ENCODE results near the gene ZFAND4.

DNA sequence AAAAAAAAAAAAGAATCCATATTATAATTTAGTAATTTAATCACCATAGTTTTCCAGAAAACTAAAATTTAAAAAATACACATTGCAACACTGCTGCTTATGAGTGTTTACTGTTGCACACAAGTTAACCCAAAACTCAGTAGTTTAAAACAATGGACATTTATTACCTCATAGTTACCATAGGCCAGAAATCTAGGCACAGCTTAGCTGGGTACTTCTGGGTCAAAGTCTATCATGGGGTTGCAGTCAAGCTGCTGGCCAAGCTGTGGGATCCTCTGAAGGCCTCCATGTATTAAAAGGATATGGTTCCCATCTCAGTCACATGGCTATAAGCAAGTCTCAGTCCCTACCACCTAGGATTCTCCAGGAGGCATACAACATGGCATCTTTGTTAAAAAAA lies 83.6 kb downstream of the ZFAND4 start:
- TF ChIP-seq CTCF (IDR thresholded peaks at IDR 0.05) (no peak), POLR2A (IDR thresholded peaks at IDR 0.05) (no peak), POLR2AphosphoS5 (IDR thresholded peaks at IDR 0.05; ENCODE audit: insufficient read depth in 1 of 2, low read depth in 1 of 2) (no peak)

Measured in vagina (tissue), 2 donors.